Keratinocyte (primary cell): ENCODE results near the gene AKAP13. TPM values are rescaled to one million over a fixed set of nuclear protein-coding genes. Genes with fewer than 3 reads are reported as not detected.

Experiments used
- DNase-seq: peaks from one replicate; pipeline ENCODE4 v3.0.0-alpha.2; 2011; ENCODE audit warnings: low read depth, missing footprints, low spot score
- FAIRE-seq: peaks from 2 replicates; lab custom pipeline; 2011; peaks lifted over from hg19 to GRCh38; lab: Jason Lieb, UNC
- H2AFZ ChIP-seq: 2 replicates; pipeline ENCODE4 v1.6.0; 2012; ENCODE audit warnings: low read length, control low read depth, inconsistent platforms; ENCODE audit not compliant: control insufficient read depth
- H3K27ac ChIP-seq: 2 replicates; pipeline ENCODE4 v1.5.1; 2011; ENCODE audit warnings: low read length; ENCODE audit not compliant: control insufficient read depth, insufficient read depth
- H3K27me3 ChIP-seq: 3 replicates; pipeline ENCODE4 v1.6.0; 2011; ENCODE audit warnings: low read length; ENCODE audit not compliant: control insufficient read depth, insufficient read depth; ENCODE audit errors: extremely low read depth
- H3K36me3 ChIP-seq, 2 experiments: 2 replicates in 1 of 2; 3 replicates in 1 of 2; pipeline ENCODE4 v1.5.1; 2011; ENCODE audit warnings: low read length in 2 of 2, mild to moderate bottlenecking in 1 of 2; ENCODE audit not compliant: control insufficient read depth in 2 of 2, insufficient read depth in 2 of 2; ENCODE audit errors: extremely low read depth in 1 of 2
- H3K4me1 ChIP-seq: 3 replicates; pipeline ENCODE4 v1.5.1; 2011; ENCODE audit warnings: low read length; ENCODE audit not compliant: control insufficient read depth, insufficient read depth; ENCODE audit errors: extremely low read depth
- H3K4me2 ChIP-seq: 3 replicates; pipeline ENCODE4 v1.6.0; 2011; ENCODE audit warnings: low read depth, low read length; ENCODE audit not compliant: control insufficient read depth, insufficient read depth; ENCODE audit errors: extremely low read depth
- H3K4me3 ChIP-seq, 3 experiments: fragments of 200-600 bp in 1 of 3; sonication (generic) in 1 of 3; 2 replicates in 2 of 3; 3 replicates in 1 of 3; pipeline ENCODE4 v1.5.1; 2011 to 2016; ENCODE audit warnings: low read length in 3 of 3, mild to moderate bottlenecking in 3 of 3, control low read depth in 2 of 3, inconsistent platforms in 1 of 3, low read depth in 1 of 3, mixed read lengths in 1 of 3, mixed run types in 1 of 3, moderate library complexity in 1 of 3; ENCODE audit not compliant: control insufficient read depth in 2 of 3, insufficient read depth in 2 of 3; ENCODE audit errors: extremely low read depth in 1 of 3
- H3K79me2 ChIP-seq: 2 replicates; pipeline ENCODE4 v1.6.0; 2012; ENCODE audit warnings: low read length; ENCODE audit not compliant: control insufficient read depth, insufficient read depth
- H3K9ac ChIP-seq: 3 replicates; pipeline ENCODE4 v1.6.0; 2011; ENCODE audit warnings: low read length; ENCODE audit not compliant: control insufficient read depth, insufficient read depth; ENCODE audit errors: extremely low read depth
- H3K9me1 ChIP-seq: 3 replicates; pipeline ENCODE4 v1.6.0; 2011; ENCODE audit warnings: low read length; ENCODE audit not compliant: control insufficient read depth, insufficient read depth; ENCODE audit errors: extremely low read depth
- H3K9me3 ChIP-seq: 2 replicates; pipeline ENCODE4 v1.5.1; 2012; ENCODE audit warnings: low read depth, low read length; ENCODE audit not compliant: control insufficient read depth
- H4K20me1 ChIP-seq: 3 replicates; pipeline ENCODE4 v1.6.0; 2011; ENCODE audit warnings: low read length; ENCODE audit not compliant: control insufficient read depth, insufficient read depth; ENCODE audit errors: extremely low read depth
- EZH2 ChIP-seq: IDR thresholded peaks from one replicate; pipeline ENCODE4 v1.6.1; 2012; ENCODE audit warnings: inconsistent platforms, mild to moderate bottlenecking, low read length, moderate library complexity
- dilution Hi-C: fragments of 300-500 bp; cut with MboI; formaldehyde crosslinking; loops from one replicate; pipeline ENCODE4 v1.7.0; 2020; ENCODE audit warnings: low sequenced_read_pairs; ENCODE audit not compliant: extremely low pct_ligation_motif_present
- polyA plus RNA-seq, 5 experiments: library from polyadenylated mRNA; depleted of rRNA in 3 of 5; stranded (reverse) in 3 of 5; stranded (forward) in 1 of 5; unstranded in 1 of 5; fragments of >200 nt; gene quantifications; 1 replicate in 1 of 5; 2 replicates in 3 of 5; 3 replicates in 1 of 5; pipeline versions ENCODE4 v1.2.1 to v1.2.3, GENCODE V29; 2011 to 2012; ENCODE audit warnings: missing spikeins in 2 of 5, low read depth in 1 of 5, low replicate concordance in 1 of 5
- TF ChIP-seq, protein P1 (sequence below), 3 experiments: IDR thresholded peaks in 1 of 3; conservative IDR thresholded peaks in 1 of 3; optimal IDR thresholded peaks in 1 of 3; 2 replicates in 2 of 3; 3 replicates in 1 of 3; pipeline versions ENCODE3 to v1.5.1; 2011; ENCODE audit warnings: low read length in 3 of 3, mild to moderate bottlenecking in 3 of 3, moderate library complexity in 2 of 3, control low read depth in 1 of 3, inconsistent platforms in 1 of 3; ENCODE audit not compliant: insufficient read depth in 2 of 3; ENCODE audit errors: extremely low read depth in 1 of 3

The AKAP13 gene
- polyA plus RNA-seq, 1 donor (not counting 4 experiments of a cell fraction or from before 2014, with no cell fraction given) = 16.7 TPM

DNA sequence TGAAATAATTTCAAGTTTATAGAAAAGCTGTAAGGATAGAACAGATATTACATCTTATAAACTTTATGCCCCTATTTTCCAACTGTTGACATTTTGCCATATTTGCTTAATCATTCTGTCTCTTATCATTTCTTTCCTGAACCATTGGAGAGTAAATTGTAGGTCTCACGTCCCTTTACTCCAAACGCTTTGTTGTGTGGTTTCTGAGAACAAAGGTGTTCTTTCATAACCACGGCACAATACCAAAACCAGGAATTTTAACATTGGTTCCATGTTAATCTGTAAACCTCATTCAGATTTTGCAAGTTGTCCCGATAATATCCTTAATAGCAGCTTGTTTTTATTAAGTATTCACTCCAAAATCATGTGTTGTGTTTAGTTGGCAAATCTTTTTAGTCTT lies 134.8 kb downstream of the AKAP13 start:
- Histone ChIP-seq H3K4me3 (no peak overlapping the region), H3K27ac (no peak overlapping the region), H2AFZ (no peak overlapping the region), H3K9me3 (no peaks in the 10 kb centered on the region), H3K9me1 (no peaks in the 10 kb centered on the region), H3K9ac (no peak overlapping the region), H3K79me2 (peaks cover 46% of the 10 kb centered on the region), H3K27me3 (no peaks in the 10 kb centered on the region), H3K4me2 (no peak overlapping the region), H3K36me3 (no peaks in the 10 kb centered on the region), H3K4me1 (peaks cover 6% of the 10 kb centered on the region), H4K20me1 (peaks cover 6% of the 10 kb centered on the region)
- dilution Hi-C loops = no loop called here
- TF ChIP-seq, protein P1, sequence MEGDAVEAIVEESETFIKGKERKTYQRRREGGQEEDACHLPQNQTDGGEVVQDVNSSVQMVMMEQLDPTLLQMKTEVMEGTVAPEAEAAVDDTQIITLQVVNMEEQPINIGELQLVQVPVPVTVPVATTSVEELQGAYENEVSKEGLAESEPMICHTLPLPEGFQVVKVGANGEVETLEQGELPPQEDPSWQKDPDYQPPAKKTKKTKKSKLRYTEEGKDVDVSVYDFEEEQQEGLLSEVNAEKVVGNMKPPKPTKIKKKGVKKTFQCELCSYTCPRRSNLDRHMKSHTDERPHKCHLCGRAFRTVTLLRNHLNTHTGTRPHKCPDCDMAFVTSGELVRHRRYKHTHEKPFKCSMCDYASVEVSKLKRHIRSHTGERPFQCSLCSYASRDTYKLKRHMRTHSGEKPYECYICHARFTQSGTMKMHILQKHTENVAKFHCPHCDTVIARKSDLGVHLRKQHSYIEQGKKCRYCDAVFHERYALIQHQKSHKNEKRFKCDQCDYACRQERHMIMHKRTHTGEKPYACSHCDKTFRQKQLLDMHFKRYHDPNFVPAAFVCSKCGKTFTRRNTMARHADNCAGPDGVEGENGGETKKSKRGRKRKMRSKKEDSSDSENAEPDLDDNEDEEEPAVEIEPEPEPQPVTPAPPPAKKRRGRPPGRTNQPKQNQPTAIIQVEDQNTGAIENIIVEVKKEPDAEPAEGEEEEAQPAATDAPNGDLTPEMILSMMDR (optimal IDR thresholded peaks at IDR 0.05 in 1 of 3, IDR thresholded peaks at IDR 0.05 in 1 of 3, conservative IDR thresholded peaks at IDR 0.05 in 1 of 3; ENCODE audit: extremely low read depth in 1 of 3, insufficient read depth in 2 of 3, low read length in 3 of 3) = no peak
- TF ChIP-seq EZH2 = no peak
- FAIRE-seq (no peak), DNase-seq (no peak)

DNA sequence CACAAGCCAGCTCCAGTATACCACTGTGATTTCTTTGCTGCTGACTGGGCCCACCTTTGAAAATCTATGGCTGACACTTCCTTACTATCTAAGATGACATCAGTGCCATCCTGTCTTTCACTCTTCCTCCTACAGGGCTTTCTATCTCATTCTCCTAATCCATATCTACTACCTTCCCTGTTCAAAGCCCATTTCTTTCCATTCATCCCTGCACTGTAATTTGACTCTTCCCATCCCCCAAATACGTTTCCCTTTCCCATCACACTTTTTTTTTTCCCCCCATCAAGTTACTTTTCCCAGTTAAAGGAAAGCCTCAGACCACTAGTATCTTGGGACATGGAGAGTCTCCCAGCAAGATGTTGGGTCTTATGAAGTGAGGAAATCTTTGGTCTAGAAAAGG lies 136.7 kb downstream of the AKAP13 start:
- Histone ChIP-seq H3K9ac (no peak overlapping the region), H3K4me2 (no peak overlapping the region), H3K27me3 (no peaks in the 10 kb centered on the region), H2AFZ (no peak overlapping the region), H3K27ac (no peak overlapping the region), H4K20me1 (peaks cover 6% of the 10 kb centered on the region), H3K9me3 (no peaks in the 10 kb centered on the region), H3K4me3 (no peak overlapping the region), H3K36me3 (no peaks in the 10 kb centered on the region), H3K79me2 (peaks cover 38% of the 10 kb centered on the region), H3K4me1 (peaks cover 5% of the 10 kb centered on the region), H3K9me1 (peaks cover 2% of the 10 kb centered on the region)
- FAIRE-seq (no peak), DNase-seq (no peak)
- TF ChIP-seq, protein P1 (optimal IDR thresholded peaks at IDR 0.05 in 1 of 3, IDR thresholded peaks at IDR 0.05 in 1 of 3, conservative IDR thresholded peaks at IDR 0.05 in 1 of 3; ENCODE audit: extremely low read depth in 1 of 3, insufficient read depth in 2 of 3, low read length in 3 of 3) = no peak
- dilution Hi-C loops = no loop called here
